Loucy (cell line): Measurements from ENCODE around the gene MAPK7.

Experiments
- H2AFZ ChIP-seq: fragments of 200-600 bp; sonication (generic); 2 replicates; pipeline ENCODE4 v1.6.0; 2016; ENCODE audit warnings: antibody characterized with exemption, mild to moderate bottlenecking, low read length, moderate library complexity
- H3F3A ChIP-seq: fragments of 200-600 bp; 2 replicates; pipeline ENCODE4 v1.6.0; 2016; ENCODE audit warnings: antibody characterized with exemption, low read depth, mild to moderate bottlenecking
- H3K27me3 ChIP-seq: fragments of 200-600 bp; sonication (generic); 2 replicates; pipeline ENCODE4 v1.6.1; 2014; ENCODE audit warnings: low read length, mild to moderate bottlenecking; ENCODE audit not compliant: insufficient read depth, poor library complexity, severe bottlenecking
- H3K36me3 ChIP-seq: fragments of 200-600 bp; sonication (generic); 2 replicates; pipeline ENCODE4 v1.6.1; 2016; ENCODE audit warnings: low read length; ENCODE audit not compliant: insufficient read depth
- H3K4me1 ChIP-seq: fragments of 200-600 bp; sonication (generic); 2 replicates; pipeline ENCODE4 v1.5.1; 2014; ENCODE audit warnings: low read length, mild to moderate bottlenecking; ENCODE audit not compliant: insufficient read depth, poor library complexity, severe bottlenecking
- H3K4me2 ChIP-seq: fragments of 200-600 bp; sonication (generic); 2 replicates; pipeline ENCODE4 v1.6.0; 2014; ENCODE audit warnings: antibody characterized with exemption, low read length, low read depth, mild to moderate bottlenecking; ENCODE audit not compliant: poor library complexity, severe bottlenecking
- H3K4me3 ChIP-seq: fragments of 200-600 bp; sonication (generic); 2 replicates; pipeline ENCODE4 v1.5.1; 2014; ENCODE audit warnings: low read length, mild to moderate bottlenecking, mixed read lengths; ENCODE audit not compliant: poor library complexity, severe bottlenecking
- H3K79me2 ChIP-seq: fragments of 200-600 bp; sonication (generic); 2 replicates; pipeline ENCODE4 v1.6.1; 2014; ENCODE audit warnings: low read length; ENCODE audit not compliant: insufficient read depth
- H3K9ac ChIP-seq: fragments of 200-600 bp; sonication (generic); 2 replicates; pipeline ENCODE4 v1.6.0; 2014; ENCODE audit warnings: mild to moderate bottlenecking, low read depth, low read length, moderate library complexity; ENCODE audit not compliant: poor library complexity, severe bottlenecking
- H3K9me2 ChIP-seq: fragments of 200-600 bp; sonication (generic); replicated peaks from 2 replicates; pipeline ENCODE4 v1.6.1; 2016; ENCODE audit warnings: low read depth, low read length, mixed read lengths
- H3K9me3 ChIP-seq: fragments of 200-600 bp; sonication (generic); 2 replicates; pipeline ENCODE4 v1.6.1; 2014; ENCODE audit warnings: mild to moderate bottlenecking, antibody characterized with exemption, low read length, low read depth; ENCODE audit not compliant: insufficient read depth
- H4K20me1 ChIP-seq: fragments of 200-600 bp; sonication (generic); 2 replicates; pipeline ENCODE4 v1.6.0; 2014; ENCODE audit warnings: antibody characterized with exemption, low read length, mild to moderate bottlenecking; ENCODE audit not compliant: insufficient read depth, poor library complexity, severe bottlenecking
- EZH2phosphoT487 ChIP-seq: fragments of 200-600 bp; IDR thresholded peaks from 2 replicates; pipeline ENCODE4 v1.6.1; 2018; ENCODE audit warnings: antibody characterized with exemption, mild to moderate bottlenecking, moderate library complexity, borderline replicate concordance
- TF ChIP-seq, protein P1 (sequence below): fragments of 200-600 bp; sonication (generic); conservative IDR thresholded peaks from 2 replicates; pipeline ENCODE4 v1.5.1; 2014; ENCODE audit warnings: mild to moderate bottlenecking, antibody characterized with exemption, low read length

The MAPK7 gene

DNA sequence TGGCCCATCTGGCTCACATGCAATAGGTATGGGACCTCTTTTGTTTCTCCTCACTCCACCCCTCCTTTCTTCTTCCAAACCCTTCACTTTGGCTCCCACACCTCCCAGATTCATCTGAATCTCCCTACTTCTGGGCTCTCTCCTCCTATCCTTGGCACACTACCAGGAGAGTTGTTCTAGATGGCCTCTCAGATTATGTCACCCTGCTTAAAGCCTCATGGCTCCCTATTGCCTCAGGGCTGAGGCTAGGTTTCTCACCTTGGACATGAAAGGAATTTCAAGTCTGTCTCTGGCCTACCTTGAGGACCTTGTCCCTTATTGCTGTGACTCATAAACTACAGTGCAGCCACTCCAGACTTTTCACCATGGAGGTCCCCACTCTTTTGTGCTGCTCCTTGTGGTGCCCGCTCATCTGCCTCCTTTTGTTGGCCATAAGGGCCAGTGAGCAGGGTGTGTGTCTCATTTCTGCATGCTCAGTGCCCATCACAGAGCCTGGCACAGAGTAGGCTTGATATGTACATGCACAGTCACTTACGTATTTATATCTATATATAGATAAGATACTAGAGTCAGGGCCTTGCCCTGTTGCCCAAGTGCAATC, 9.7 kb downstream of the MAPK7 start:
- H3K4me1 ChIP-seq = peaks cover 5% of the 10 kb centered on the region
- H3K4me3 ChIP-seq = no peak overlapping the region
- TF ChIP-seq, protein P1, sequence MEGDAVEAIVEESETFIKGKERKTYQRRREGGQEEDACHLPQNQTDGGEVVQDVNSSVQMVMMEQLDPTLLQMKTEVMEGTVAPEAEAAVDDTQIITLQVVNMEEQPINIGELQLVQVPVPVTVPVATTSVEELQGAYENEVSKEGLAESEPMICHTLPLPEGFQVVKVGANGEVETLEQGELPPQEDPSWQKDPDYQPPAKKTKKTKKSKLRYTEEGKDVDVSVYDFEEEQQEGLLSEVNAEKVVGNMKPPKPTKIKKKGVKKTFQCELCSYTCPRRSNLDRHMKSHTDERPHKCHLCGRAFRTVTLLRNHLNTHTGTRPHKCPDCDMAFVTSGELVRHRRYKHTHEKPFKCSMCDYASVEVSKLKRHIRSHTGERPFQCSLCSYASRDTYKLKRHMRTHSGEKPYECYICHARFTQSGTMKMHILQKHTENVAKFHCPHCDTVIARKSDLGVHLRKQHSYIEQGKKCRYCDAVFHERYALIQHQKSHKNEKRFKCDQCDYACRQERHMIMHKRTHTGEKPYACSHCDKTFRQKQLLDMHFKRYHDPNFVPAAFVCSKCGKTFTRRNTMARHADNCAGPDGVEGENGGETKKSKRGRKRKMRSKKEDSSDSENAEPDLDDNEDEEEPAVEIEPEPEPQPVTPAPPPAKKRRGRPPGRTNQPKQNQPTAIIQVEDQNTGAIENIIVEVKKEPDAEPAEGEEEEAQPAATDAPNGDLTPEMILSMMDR = no peak
- TF ChIP-seq EZH2phosphoT487 = no peak
- no peak overlapping the region for H3K4me2 ChIP-seq
- H3K9me2 ChIP-seq = no peaks in the 10 kb centered on the region
- H3F3A ChIP-seq = no peaks in the 10 kb centered on the region
- H2AFZ ChIP-seq = no peak overlapping the region
- no peaks in the 10 kb centered on the region; the same call in 1 of the 2 replicates for H3K36me3 ChIP-seq
- no peak overlapping the region for H3K9ac ChIP-seq
- H4K20me1 ChIP-seq = no peaks in the 10 kb centered on the region
- no peaks in the 10 kb centered on the region for H3K27me3 ChIP-seq
- H3K9me3 ChIP-seq = no peaks in the 10 kb centered on the region
- H3K79me2 ChIP-seq = no peaks in the 10 kb centered on the region

DNA sequence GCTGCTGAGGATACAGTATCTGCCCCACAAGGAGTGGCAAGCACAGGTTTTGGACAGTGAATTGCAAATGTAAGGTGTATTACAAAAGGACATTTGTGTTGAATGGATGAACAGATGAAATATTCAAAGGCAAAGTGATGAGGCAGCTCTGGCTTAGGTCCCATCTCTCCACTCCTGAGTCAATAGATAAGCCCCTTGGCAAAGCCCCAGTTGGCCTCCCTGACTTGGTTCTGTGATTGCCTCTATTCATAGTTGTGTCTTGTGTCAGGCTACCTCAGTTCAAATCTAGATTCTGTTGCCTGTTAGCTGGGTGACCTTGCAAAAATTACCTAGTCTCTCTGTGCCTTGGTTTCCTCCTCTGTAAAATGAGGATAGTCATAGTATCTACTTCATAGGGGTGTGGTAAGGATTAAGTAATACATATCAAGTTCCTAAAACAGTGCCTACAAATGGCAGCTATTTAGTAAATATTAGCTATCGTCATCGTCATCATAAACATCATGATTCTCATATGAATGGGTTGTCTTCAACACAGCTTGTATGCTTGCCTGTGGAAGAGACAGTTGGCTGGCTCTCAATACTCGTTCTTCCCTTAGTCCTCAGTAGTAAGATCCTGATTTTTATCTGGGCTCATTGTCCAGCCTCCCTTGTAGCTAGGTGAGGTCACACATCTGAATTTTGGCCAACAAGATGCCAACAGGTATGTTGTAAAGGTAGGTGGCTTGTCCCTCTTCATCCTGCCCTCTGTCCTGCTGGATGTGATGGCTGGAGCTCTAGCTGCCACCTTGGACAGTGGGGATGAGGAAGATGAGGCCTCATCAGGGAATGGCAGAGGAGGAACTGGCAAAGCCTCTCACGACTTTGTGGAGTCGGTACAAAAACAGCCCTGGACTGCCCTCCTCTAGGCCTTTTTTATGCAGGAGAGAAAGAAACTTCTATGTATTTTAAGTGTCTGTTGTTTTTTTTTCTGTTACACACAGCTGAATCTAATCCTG, 10.8 kb downstream of the MAPK7 start:
- no peaks in the 10 kb centered on the region for H3K36me3 ChIP-seq
- no peak overlapping the region for H2AFZ ChIP-seq
- TF ChIP-seq, protein P1 = no peak
- no peak for TF ChIP-seq EZH2phosphoT487
- H3K9ac ChIP-seq = no peak overlapping the region
- no peaks in the 10 kb centered on the region for H4K20me1 ChIP-seq
- peaks cover 5% of the 10 kb centered on the region for H3K4me1 ChIP-seq
- no peaks in the 10 kb centered on the region for H3K79me2 ChIP-seq
- no peak overlapping the region for H3K4me2 ChIP-seq
- H3K4me3 ChIP-seq = no peak overlapping the region
- no peaks in the 10 kb centered on the region for H3K9me3 ChIP-seq
- H3K27me3 ChIP-seq = no peaks in the 10 kb centered on the region
- no peaks in the 10 kb centered on the region for H3K9me2 ChIP-seq
- no peaks in the 10 kb centered on the region for H3F3A ChIP-seq

GRCh38 chr17:19390951-19391350, 12.7 kb downstream of the MAPK7 start:
- no peaks in the 10 kb centered on the region for H3K27me3 ChIP-seq
- no peaks in the 10 kb centered on the region for H3K9me2 ChIP-seq
- no peak overlapping the region for H3K4me3 ChIP-seq
- no peak overlapping the region for H3K4me2 ChIP-seq
- no peak overlapping the region for H2AFZ ChIP-seq
- no peaks in the 10 kb centered on the region for H4K20me1 ChIP-seq
- H3K4me1 ChIP-seq = peaks cover 5% of the 10 kb centered on the region
- H3K9ac ChIP-seq = no peak overlapping the region
- H3K36me3 ChIP-seq = no peaks in the 10 kb centered on the region
- TF ChIP-seq, protein P1 = no peak
- no peak for TF ChIP-seq EZH2phosphoT487
- H3K9me3 ChIP-seq = no peaks in the 10 kb centered on the region
- no peaks in the 10 kb centered on the region for H3K79me2 ChIP-seq
- no peaks in the 10 kb centered on the region for H3F3A ChIP-seq
